Transverse colon (tissue), 3 donors: ENCODE data around the gene KMT2C.

Experiments used
- CTCF ChIP-seq, 5 experiments: fragments of 200-600 bp in 3 of 5; fragments of 450-650 bp in 2 of 5; sonication (generic) in 3 of 5; IDR thresholded peaks; 1 replicate in 2 of 5; 2 replicates in 3 of 5; pipeline ENCODE4 v1.5.1; 2016 to 2017; ENCODE audit warnings: antibody characterized with exemption in 5 of 5, inconsistent platforms in 3 of 5, mild to moderate bottlenecking in 2 of 5, moderate library complexity in 1 of 5
- EP300 ChIP-seq: sonication (generic); formaldehyde crosslinking; IDR thresholded peaks from one replicate; pipeline ENCODE4 v1.6.1; 2017; ENCODE audit warnings: antibody characterized with exemption, low read depth
- POLR2A ChIP-seq: fragments of 450-650 bp; IDR thresholded peaks from one replicate; pipeline ENCODE4 v1.6.1; 2016; ENCODE audit warnings: antibody characterized with exemption, mild to moderate bottlenecking, moderate library complexity

DNA sequence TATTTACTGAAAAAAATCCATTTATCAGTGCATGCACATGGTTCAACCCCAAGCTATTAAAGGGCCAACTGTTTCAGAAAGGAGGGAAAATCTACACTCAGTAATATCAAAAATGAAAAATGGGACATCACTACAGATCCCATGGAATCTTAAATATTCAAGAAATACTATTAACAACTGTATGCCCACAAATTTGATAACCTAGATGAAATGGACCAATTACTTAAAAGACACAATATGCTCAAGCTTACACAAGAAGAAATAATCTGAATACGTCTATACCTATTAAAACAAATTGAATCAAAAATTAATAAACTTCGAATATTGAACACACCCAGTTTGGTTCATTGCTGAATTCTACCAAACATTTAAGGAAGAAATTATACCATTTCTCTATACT is 87.9 kb downstream of the KMT2C start:
- no peak for TF ChIP-seq EP300
- TF ChIP-seq CTCF (IDR thresholded peaks at IDR 0.05): no peak
- TF ChIP-seq POLR2A: no peak
